ES-I3 (cell line): ENCODE data around the gene CHRM4.

Experiments used
- H3K36me3 ChIP-seq: 2 replicates; pipeline ENCODE4 v1.6.1; 2013; ENCODE audit warnings: mild to moderate bottlenecking, low read length, control low read depth, moderate library complexity; ENCODE audit not compliant: insufficient read depth
- H3K4me1 ChIP-seq: 2 replicates; pipeline ENCODE4 v1.6.1; 2013; ENCODE audit warnings: mild to moderate bottlenecking, control low read depth, low read length; ENCODE audit not compliant: insufficient read depth
- H3K9ac ChIP-seq: 2 replicates; pipeline ENCODE4 v1.6.1; 2013; ENCODE audit warnings: low read depth, mild to moderate bottlenecking, low read length, moderate library complexity
- H3K9me3 ChIP-seq: 2 replicates; pipeline ENCODE4 v1.6.1; 2013; ENCODE audit warnings: mild to moderate bottlenecking, low read length, moderate library complexity; ENCODE audit not compliant: control insufficient read depth, insufficient read depth

The CHRM4 gene

DNA sequence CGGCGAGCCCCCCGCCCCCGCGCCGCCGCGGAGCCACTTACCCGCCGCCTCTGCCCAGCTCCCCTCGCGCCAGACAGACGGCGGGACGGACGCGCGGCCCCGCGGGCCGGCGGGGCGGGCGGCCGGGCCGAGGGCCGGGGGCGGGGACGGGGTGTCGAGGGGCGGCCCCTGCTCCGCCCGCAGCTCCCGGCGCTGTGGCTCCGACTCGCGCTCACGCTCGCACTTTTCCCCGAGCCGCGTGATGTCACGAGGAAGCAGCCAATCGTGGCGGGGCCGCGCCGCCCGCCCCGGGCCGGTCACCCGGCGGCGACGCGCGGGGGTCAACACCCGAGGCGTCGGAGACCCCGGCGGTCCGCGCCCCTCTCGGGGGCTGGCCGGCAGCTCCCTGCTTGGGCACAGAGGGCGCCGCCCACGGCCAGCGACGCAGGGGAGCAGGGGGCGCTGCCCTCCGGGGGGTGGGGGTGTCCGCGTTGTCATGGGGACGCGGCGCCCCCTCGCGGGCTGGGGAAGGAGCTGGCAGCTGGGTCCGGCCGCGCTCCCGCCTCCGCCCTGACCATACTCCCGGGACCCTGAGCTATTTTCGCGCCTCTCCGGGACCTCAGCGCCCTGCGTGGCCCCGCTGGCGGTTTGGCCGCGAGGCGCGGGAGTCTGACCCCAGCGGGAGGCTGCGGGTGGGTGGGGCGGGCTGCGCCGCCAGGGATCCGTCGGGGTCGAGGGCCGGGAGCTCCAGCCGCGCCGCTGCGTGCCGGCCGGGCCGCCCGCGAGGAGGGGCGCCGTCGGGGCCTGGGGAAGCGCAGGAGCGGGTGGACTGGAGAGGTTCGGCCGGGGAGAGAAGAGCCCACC is at the start of gene CHRM4:
TSS of gene CHRM4 (minus strand) at position 199 of the 843 bp plus-strand sequence. CDS start 5,219 bp downstream, outside the sequence.
- no peaks in the 10 kb centered on the region; the same call in 1 of the 2 replicates for H3K9me3 ChIP-seq
- H3K9ac ChIP-seq = peak within 1 kb of the TSS; percentile 65; the same call in 1 of the 2 replicates
- no peaks in the 10 kb centered on the region for H3K36me3 ChIP-seq
- peaks cover 15% of the 10 kb centered on the region; the same call in 1 of the 2 replicates for H3K4me1 ChIP-seq

DNA sequence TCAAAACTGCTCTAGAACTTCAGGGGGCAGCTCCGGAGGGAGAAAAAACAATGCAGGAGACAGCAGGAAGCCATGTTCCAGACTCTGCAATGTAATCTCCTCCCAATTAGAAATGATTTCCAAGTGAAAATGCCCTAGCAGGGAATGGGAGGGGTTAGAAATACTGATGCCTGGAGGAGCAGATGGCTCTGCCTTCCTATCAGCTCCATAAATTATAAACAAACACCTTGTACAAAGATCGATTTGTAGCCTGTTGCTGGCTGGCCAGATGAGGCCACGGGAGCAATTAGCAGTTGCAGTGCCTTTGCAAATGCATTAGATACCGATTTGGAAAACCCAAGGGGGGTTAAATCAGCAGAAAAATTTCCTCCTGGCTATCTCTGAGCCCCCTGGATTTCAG is 46.6 kb upstream of the CHRM4 start:
- H3K9me3 ChIP-seq = no peaks in the 10 kb centered on the region
- H3K36me3 ChIP-seq = peaks cover 5% of the 10 kb centered on the region; the same call in 1 of the 2 replicates
- H3K9ac ChIP-seq = no peak overlapping the region
- peaks cover 10% of the 10 kb centered on the region for H3K4me1 ChIP-seq

DNA sequence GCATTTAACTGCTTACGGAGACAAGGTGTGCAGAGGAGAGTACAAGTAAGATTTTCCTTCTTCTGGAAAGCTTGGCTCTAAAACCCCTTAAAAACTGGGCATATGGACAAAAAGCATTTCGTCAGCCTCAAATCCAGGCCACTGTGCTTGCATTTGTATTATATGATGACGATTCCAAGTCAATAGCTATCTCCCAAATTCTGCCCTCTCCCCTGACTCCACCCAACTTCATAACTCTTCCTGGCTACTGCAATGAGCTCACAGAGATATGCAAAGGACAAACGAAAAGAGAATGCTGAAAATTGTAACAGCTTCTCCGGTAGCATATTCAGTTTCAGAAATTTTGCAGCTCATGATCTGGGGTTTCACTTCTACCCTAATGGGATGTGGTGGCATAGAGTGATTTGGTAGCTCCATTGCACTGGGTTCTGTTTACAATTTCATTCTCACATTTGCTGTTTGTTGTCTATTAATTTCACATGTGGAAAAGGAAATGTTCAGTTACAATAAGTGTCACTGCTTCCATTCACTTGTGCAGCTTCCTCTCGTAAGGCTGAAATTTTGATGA is 45.6 kb upstream of the CHRM4 start:
- Histone ChIP-seq H3K9ac (no peak overlapping the region), H3K9me3 (no peaks in the 10 kb centered on the region), H3K36me3 (no peaks in the 10 kb centered on the region), H3K4me1 (peaks cover 10% of the 10 kb centered on the region)

DNA sequence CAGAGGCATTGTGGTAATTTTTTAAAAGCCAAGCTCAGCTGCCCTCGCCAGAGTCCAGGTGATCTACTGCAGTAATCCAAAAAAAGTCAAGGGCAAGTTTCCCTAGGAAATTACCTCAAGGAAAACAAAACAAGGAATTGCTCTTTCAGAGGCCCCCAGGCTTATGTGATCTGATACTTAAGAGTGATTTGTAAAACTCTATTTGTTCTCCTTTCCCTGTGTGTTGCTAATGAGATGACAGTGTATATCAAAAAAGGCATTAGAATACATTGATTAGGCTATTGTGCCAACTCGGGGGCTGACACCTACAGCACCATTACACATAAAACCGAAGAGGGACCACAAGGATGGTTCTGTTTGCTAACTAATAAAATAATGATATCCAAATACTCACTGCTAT is 44.5 kb upstream of the CHRM4 start:
- Histone ChIP-seq H3K36me3 (no peaks in the 10 kb centered on the region), H3K4me1 (peaks cover 10% of the 10 kb centered on the region), H3K9ac (no peak overlapping the region), H3K9me3 (no peaks in the 10 kb centered on the region)

DNA sequence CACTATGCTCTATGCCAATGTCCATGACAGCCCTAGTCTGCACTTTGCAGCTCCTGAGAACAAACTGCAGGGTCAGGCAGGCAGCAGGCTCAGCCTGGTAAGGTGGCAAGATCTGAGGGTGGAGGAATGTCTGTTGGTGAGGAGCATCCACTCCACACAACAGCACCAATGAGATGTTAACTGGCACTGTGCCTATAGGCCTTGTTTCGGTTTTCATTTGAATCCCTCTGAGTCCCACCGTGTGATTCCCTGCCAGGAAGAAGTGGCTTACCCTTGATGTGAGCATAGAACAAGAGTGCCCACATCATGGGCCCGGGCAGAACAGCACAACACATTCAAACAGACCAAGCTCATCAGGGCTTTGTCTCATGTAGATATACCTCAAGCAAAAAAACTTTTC is 44.1 kb upstream of the CHRM4 start:
- Histone ChIP-seq H3K4me1 (peaks cover 10% of the 10 kb centered on the region), H3K36me3 (no peaks in the 10 kb centered on the region), H3K9ac (no peak overlapping the region), H3K9me3 (no peaks in the 10 kb centered on the region)

DNA sequence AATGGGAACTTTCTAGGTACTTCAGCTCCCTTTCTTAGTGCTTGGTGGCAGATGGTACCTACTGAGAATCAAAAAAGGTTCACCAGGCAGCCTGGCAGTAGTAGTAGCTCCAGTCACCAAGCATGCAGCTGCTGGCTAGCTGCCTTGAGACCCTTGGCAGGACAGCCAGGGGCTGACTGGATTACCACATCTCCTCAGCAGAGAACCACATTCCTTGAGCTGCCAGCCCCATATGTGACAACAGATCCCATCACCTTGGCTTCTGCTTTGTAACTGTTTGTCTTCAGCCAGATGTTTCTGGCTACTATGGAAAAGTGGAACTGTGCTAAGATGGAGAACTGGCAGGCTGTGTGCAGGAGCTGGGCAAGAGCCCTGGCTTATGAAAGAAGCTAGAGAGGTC is 39.6 kb upstream of the CHRM4 start:
- no peaks in the 10 kb centered on the region for H3K36me3 ChIP-seq

DNA sequence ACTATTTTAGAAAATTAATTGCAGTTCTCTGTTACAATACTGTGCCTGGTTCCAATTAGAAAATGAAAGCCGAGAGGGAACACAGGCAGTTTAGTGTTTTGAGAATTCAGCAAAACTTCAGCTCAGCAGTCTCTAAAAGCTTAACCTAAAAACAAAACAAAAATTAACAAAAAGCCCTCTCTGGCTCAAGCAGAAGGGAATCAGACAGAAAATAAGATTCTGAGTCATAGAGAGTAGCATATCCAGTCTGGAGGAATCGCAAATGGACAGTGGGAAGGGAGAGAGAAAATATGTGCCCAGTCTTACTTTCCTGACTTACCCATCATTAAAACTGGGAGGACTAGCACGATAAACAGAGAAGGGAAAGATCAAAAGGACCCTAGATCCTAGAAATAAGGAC is 38.1 kb upstream of the CHRM4 start:
- H3K9ac ChIP-seq = no peak overlapping the region
- peaks cover 16% of the 10 kb centered on the region for H3K4me1 ChIP-seq
- H3K9me3 ChIP-seq = no peaks in the 10 kb centered on the region
- no peaks in the 10 kb centered on the region for H3K36me3 ChIP-seq

More for the DNA sequence above, 39.6 kb upstream of the CHRM4 start:
- Histone ChIP-seq H3K9ac (no peak overlapping the region), H3K4me1 (peaks cover 22% of the 10 kb centered on the region), H3K9me3 (no peaks in the 10 kb centered on the region)

DNA sequence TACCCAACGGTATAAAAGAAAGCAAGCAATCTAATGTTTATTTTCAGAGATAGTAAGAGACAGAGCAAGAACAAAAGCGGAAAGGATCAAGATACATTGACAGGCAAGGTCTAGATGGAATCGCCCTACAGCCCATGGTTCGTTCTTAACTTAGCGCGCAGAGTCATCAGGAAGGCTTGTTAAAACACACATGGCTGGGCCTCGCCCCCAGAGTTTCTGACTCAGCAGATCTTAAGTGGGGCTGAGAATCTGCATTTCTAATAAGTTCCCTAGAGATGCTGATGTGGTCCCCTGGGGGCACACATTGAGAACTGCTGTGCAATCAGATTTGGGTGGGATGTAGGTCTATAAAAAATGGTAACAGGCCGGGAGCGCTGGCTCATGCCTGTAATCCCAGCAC is 35.8 kb upstream of the CHRM4 start:
- peaks cover 16% of the 10 kb centered on the region for H3K4me1 ChIP-seq
- no peaks in the 10 kb centered on the region for H3K36me3 ChIP-seq
- no peak overlapping the region for H3K9ac ChIP-seq
- no peaks in the 10 kb centered on the region for H3K9me3 ChIP-seq

DNA sequence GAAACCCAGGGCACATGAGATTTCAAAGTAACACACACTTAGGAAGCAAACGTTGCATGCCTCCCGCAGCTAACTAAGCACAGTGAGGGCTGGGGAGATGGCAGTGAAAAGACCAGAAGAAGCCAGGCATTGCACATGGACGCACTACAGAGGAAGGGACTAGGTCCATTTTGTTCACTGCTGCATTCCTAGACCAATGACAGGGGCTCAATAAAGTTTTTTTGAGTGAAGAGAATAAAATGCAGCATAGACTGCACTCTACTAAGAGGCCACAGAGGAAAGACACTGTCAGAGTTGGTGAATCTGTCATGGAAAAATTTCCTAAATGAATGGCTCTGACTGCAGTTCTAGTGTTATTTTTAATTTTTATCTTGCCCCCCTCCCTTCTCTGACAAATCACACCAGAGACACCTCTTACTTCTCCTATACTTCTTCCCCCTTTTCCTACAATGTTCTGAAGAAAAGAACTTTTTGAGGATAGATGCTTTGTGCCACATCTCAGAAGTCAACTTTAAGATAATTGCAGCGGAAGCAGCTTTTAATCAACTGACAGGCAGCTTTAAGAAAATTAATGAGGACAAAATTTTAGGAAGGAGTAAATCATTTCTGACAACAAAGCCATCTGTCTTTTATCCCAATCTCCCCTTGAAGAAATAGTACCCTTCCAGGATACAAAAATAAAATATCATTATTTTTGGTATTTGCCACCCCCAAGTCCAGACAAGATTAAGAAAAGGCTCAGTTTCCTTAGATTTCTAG is 34.8 kb upstream of the CHRM4 start:
- Histone ChIP-seq H3K9me3 (no peaks in the 10 kb centered on the region), H3K9ac (no peak overlapping the region), H3K36me3 (no peaks in the 10 kb centered on the region), H3K4me1 (peaks cover 16% of the 10 kb centered on the region)

DNA sequence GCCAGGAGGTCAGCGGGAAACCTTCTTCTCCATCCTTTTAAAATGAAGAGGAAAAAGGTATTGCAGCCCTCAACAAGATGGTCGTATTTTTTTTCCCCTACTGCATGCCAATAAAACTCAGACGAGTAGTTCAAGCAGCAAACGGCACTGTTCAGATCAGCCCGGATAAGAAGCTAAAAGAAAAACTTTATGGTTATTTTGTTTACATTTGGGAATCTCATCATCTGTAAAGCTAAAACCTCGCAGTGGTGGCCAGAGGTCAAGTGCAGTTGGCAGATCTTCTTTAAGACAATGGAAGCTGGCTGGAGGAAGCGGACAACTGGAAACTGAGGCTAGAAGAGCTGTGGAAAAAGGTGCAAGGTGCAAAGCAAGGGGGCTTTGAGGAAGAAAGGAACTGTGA is 31.0 kb upstream of the CHRM4 start:
- H3K36me3 ChIP-seq = no peaks in the 10 kb centered on the region
- H3K9ac ChIP-seq = no peak overlapping the region
- peaks cover 10% of the 10 kb centered on the region; the same call in 1 of the 2 replicates for H3K4me1 ChIP-seq
- no peaks in the 10 kb centered on the region for H3K9me3 ChIP-seq

DNA sequence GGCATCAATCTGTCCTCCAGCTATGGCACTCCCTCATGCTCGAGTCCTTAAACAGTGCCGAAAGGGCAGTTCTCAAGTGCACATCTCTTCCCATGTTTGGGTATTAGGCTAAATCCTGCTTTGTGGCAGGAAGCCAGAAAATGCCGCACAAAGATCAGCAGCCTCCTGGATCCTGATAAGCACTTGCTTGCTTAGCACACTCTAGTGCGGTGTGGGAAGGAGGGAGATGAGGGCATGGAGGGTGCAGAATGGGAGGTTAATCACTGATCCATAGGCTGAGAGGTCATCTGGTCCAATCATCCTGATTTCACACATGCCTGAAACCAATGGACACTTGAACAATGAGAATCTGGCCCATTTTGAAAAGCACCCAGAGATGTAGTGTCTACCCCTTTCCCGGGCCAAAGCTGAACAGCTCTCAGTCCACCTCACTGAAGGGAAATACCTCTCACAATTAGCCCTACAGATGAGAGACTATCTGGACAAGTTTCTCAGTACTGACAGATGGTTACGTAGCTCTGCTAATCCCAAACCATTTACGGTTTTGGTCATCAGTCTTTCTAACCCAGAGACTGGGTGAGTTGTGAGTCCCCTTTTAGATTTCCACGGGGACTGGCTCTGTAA is 29.8 kb upstream of the CHRM4 start:
- no peaks in the 10 kb centered on the region for H3K9me3 ChIP-seq
- no peaks in the 10 kb centered on the region for H3K36me3 ChIP-seq
- H3K9ac ChIP-seq = no peak overlapping the region
- H3K4me1 ChIP-seq = no peaks in the 10 kb centered on the region

DNA sequence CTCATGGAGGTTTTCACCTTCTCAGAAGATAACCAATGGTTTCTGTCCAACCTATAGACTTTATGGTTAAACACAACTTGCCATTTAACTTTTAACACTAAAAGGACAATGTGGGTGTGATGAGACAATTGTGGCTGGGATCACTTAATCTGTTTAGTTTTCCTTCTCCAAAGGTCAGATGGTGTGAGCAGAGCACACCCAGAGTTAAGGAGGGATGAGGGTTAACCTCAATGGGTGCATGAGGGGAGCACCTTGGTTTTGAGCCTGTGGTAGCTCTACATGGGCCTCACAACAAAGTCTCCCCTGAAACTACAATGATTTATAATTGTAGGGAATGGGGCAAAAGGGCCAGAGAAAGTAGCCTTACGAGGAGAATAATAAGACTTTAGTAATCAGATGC is 28.9 kb upstream of the CHRM4 start:
- Histone ChIP-seq H3K9ac (no peak overlapping the region), H3K9me3 (no peaks in the 10 kb centered on the region), H3K36me3 (no peaks in the 10 kb centered on the region; the same call in 1 of the 2 replicates), H3K4me1 (no peaks in the 10 kb centered on the region)

DNA sequence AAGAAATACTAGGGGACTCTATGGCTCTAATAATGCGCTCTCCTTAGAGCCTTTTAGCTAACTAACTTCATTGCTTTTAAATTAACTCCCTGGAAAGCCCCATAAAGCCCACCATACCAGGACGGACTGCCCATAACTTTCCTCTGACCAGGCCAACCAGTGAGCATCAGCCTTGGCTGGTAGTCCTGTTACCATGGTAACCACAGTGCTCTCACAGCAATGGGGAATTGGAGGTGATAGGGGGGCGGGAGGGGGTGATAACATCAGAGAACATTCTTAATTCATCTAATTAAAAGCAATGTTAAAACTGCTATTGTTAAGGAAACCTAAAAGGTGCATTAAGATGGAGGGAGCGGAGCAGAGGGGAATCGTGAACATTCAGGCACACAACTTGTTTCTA is 27.2 kb upstream of the CHRM4 start:
- no peaks in the 10 kb centered on the region for H3K9me3 ChIP-seq
- H3K4me1 ChIP-seq = no peaks in the 10 kb centered on the region
- no peak overlapping the region for H3K9ac ChIP-seq
- no peaks in the 10 kb centered on the region; the same call in 1 of the 2 replicates for H3K36me3 ChIP-seq

DNA sequence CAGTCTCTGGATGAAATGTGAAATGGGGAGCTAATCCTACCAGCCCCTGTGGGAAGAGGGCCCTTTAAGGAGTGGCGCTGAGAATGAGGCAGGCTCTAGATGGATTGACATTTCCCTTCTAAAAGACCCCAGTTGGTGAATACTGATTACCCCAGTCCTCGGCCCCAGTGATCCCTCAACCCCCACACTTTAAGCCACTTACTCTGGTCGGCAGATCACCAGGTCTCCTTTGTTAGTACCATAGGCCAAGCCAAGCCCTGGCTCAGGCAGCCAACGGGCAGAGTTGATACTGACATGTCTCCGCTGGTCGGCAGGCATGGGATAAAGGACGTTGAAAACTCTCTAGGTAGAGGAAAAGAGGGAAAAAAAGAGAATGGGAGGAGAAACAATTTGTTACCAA is 26.1 kb upstream of the CHRM4 start:
- no peaks in the 10 kb centered on the region for H3K9me3 ChIP-seq
- H3K9ac ChIP-seq = no peak overlapping the region
- no peaks in the 10 kb centered on the region; the same call in 1 of the 2 replicates for H3K36me3 ChIP-seq
- H3K4me1 ChIP-seq = no peaks in the 10 kb centered on the region
